Panc1 (cell line): ENCODE data around the gene MYH10. TPM values are rescaled to one million over a fixed set of nuclear protein-coding genes. Genes with fewer than 3 reads are reported as not detected.

Source experiments
- ATAC-seq: fragments of 200-7000 bp; cut with Tn5 transposase; 2 replicates; pipeline ENCODE4 v1.9.1; 2020; ENCODE audit warnings: mild to moderate bottlenecking, moderate library complexity
- BruUV-seq: library from RNA; stranded (reverse); fragments of 400-500 nt; replicated peaks from 2 replicates; lab custom pipeline; 2021; lab: Mats Ljungman, UMichigan
- CTCF ChIA-PET: fragments of 300-600 bp; sonication (Branson Sonifier 250); formaldehyde crosslinking; loops from one replicate; lab custom pipeline; 2022; ENCODE audit warnings: antibody characterized with exemption; lab: Charles Lee
- POLR2A ChIA-PET: fragments of 300-600 bp; sonication (Branson Sonifier 250); formaldehyde crosslinking; loops from one replicate; lab custom pipeline; 2022; ENCODE audit warnings: antibody characterized with exemption; lab: Charles Lee
- DNase-seq: peaks from one replicate; pipeline ENCODE4 v3.0.0-alpha.2; 2010; ENCODE audit warnings: low read depth, low spot score
- H3K27ac ChIP-seq: 2 replicates; pipeline ENCODE4 v1.5.1; 2011; ENCODE audit warnings: mild to moderate bottlenecking, low read length, inconsistent platforms
- H3K27me3 ChIP-seq: fragments of 200-500 bp; sonication (Bioruptor generic); 2 replicates; pipeline ENCODE4 v1.6.0; 2014; ENCODE audit warnings: low read length, inconsistent platforms; ENCODE audit not compliant: control insufficient read depth, insufficient read depth
- H3K36me3 ChIP-seq: fragments of 200-500 bp; sonication (Bioruptor generic); 2 replicates; pipeline ENCODE4 v1.5.1; 2014; ENCODE audit warnings: inconsistent platforms, mild to moderate bottlenecking, low read length, moderate library complexity; ENCODE audit not compliant: control insufficient read depth, insufficient read depth
- H3K4me1 ChIP-seq: 2 replicates; pipeline ENCODE4 v1.5.1; 2011; ENCODE audit warnings: inconsistent platforms, mild to moderate bottlenecking, low read length, moderate library complexity; ENCODE audit not compliant: control insufficient read depth, insufficient read depth
- H3K4me3 ChIP-seq, 2 experiments: 2 replicates each; pipeline ENCODE4 v1.5.1; 2011 to 2012; ENCODE audit warnings: low read depth in 2 of 2, low read length in 2 of 2, mild to moderate bottlenecking in 2 of 2, inconsistent platforms in 1 of 2, moderate library complexity in 1 of 2
- H3K9me3 ChIP-seq: fragments of 200-500 bp; sonication (Bioruptor generic); 2 replicates; pipeline ENCODE4 v1.5.1; 2014; ENCODE audit warnings: low read depth, mild to moderate bottlenecking, inconsistent platforms, low read length, moderate library complexity; ENCODE audit not compliant: control insufficient read depth, insufficient read depth
- CTCF ChIP-seq: fragments of 450-650 bp; IDR thresholded peaks from 2 replicates; pipeline ENCODE4 v1.5.1; 2017; ENCODE audit warnings: mild to moderate bottlenecking
- POLR2AphosphoS5 ChIP-seq: IDR thresholded peaks from 2 replicates; pipeline ENCODE4 v1.6.1; 2012; ENCODE audit warnings: mild to moderate bottlenecking, low read depth, low read length, moderate library complexity
- REST ChIP-seq, 2 experiments: IDR thresholded peaks; 2 replicates each; pipeline ENCODE4 v1.6.1; 2011 to 2012; ENCODE audit warnings: low read depth in 2 of 2, control low read depth in 1 of 2, low read length in 1 of 2, mild to moderate bottlenecking in 1 of 2, moderate library complexity in 1 of 2; ENCODE audit not compliant: insufficient read depth in 1 of 2
- SIN3A ChIP-seq: IDR thresholded peaks from 2 replicates; pipeline ENCODE4 v1.6.1; 2012; ENCODE audit warnings: low read depth, mild to moderate bottlenecking, low read length, moderate library complexity, borderline replicate concordance; ENCODE audit not compliant: insufficient read depth
- TCF7L2 ChIP-seq: IDR thresholded peaks from 2 replicates; pipeline ENCODE4 v1.6.1; 2011; ENCODE audit warnings: mild to moderate bottlenecking, low read depth, low read length, inconsistent platforms
- in situ Hi-C: cut with HindIII; loops from 2 replicates; pipeline ENCODE4 v1.10.0; 2016; ENCODE audit warnings: low sequenced_read_pairs, low pct_unique_long_range_greater_than_20kb
- intact Hi-C: fragments of 100-400 bp; cut with micrococcal nuclease; formaldehyde crosslinking; loops from one replicate; pipeline ENCODE4 v1.10.0; 2022; ENCODE audit not compliant: unreplicated experiment
- total RNA-seq: library from RNA; stranded (reverse); gene quantifications from one replicate; pipeline ENCODE4 v1.2.1, GENCODE V29; 2021; ENCODE audit not compliant: unreplicated experiment

Gene MYH10
- total RNA-seq, 1 experiment from 2014 or later: 36.5 TPM

DNA sequence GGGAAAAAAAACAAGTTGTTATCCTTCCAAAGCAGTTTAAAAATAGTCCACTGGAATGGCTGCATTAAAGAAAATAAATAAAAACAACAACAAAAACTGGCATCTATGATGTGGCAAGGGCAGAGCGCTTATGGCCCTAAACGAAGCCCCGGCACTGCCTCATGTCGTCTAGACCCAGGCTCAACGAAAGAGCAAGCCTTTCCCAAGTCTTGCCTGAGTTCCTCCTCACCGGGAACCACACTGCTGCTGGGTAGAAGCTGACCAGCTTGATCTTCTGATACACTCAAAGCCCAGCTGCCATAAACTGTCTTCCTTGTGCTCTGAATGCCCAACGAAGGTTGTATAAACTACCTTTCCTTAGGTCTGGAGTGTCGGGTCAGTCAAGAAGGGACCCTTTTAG is 157.9 kb downstream of the MYH10 start:
- POLR2A ChIA-PET: no interaction called here
- Histone ChIP-seq H3K9me3 (no peaks in the 10 kb centered on the region), H3K4me1 (no peaks in the 10 kb centered on the region), H3K4me3 (no peak overlapping the region), H3K36me3 (no peaks in the 10 kb centered on the region; the same call in 1 of the 2 replicates), H3K27me3 (no peaks in the 10 kb centered on the region), H3K27ac (no peak overlapping the region)
- no peak for DNase-seq
- intact Hi-C loops: no loop called here
- CTCF ChIA-PET: interaction anchor here (0.7 kb wide), 1 partner anchor 13 kb away, joined by 3 read pairs; no protein-coding TSS in a partner anchor
- TF ChIP-seq REST (IDR thresholded peaks at IDR 0.05; ENCODE audit: insufficient read depth in 1 of 2, low read depth in 2 of 2, low read length in 1 of 2) (no peak), POLR2AphosphoS5 (no peak), CTCF (no peak), TCF7L2 (no peak), SIN3A (no peak)
- ATAC-seq: no peak
- in situ Hi-C loops: no loop called here
- no TSS peak for BruUV-seq

DNA sequence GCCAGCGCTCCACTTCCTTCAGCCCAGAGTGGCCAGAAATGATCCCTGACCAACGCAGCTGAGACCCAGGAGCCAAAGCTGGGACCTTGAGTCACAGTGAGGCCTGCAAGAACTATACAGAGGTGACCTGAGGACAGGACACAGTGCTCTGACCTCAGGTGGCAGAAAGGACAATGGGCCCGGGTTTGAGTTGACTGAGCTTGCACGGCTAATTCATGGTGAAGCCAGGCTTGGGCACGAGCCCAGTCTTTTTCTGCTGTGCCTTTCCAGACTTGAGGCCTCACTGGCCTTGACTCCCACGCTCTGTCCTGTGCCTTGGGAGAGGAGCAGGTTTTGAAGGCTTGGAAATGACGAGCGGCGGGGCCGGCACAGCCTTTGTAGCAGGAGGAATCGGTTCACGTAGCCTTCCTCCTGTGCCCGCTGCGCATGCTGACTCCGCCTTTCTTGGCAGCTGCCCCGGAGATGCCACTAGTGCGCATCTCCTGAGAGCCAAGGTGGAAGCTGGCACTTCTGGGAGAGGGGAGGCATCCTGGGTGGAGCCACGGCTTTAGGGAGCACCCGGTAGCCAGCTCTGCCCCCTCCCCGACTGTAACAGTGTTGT is 160.0 kb downstream of the MYH10 start:
- H3K9me3 ChIP-seq: no peaks in the 10 kb centered on the region
- H3K27ac ChIP-seq: no peak overlapping the region
- DNase-seq: no peak
- peaks cover 3% of the 10 kb centered on the region for H3K36me3 ChIP-seq
- H3K4me3 ChIP-seq: no peak overlapping the region
- no peak; the same call in 1 of the 2 replicates for ATAC-seq
- ChIA-PET CTCF (no interaction called here), POLR2A (interaction anchor here (0.5 kb wide), 1 partner anchor 60 kb away, joined by 8 read pairs; no protein-coding TSS in a partner anchor)
- H3K27me3 ChIP-seq: no peaks in the 10 kb centered on the region
- H3K4me1 ChIP-seq: no peaks in the 10 kb centered on the region
- intact Hi-C loops (no loop called here), in situ Hi-C loops (no loop called here)
- no TSS peak for BruUV-seq
- TF ChIP-seq TCF7L2: no peak
- TF ChIP-seq POLR2AphosphoS5: no peak
- TF ChIP-seq SIN3A: no peak

DNA sequence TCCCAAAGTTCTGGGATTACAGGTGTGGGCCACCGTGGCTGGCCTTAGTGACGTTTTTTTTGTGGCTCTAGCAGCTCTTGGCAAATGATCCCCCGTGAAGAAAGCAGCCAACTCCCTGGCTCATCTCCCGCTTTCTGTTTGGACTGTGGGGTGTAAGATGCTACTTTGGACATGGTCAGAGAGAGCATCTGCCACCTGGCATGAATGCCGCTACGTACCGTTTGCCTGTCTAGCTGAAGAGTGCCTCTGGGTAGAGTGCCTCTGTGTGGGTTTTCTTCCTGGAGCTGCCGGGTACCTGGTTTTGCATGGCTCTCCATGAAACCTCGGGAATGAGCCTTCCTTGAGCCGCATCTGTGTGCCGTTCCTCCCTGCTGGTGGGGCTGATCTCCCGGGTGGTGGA is 160.6 kb downstream of the MYH10 start:
- in situ Hi-C loops: no loop called here

More for the DNA sequence above, 160.6 kb downstream of the MYH10 start:
- Histone ChIP-seq H3K36me3 (peaks cover 3% of the 10 kb centered on the region), H3K27ac (no peak overlapping the region), H3K4me1 (no peaks in the 10 kb centered on the region), H3K4me3 (no peak overlapping the region), H3K9me3 (no peaks in the 10 kb centered on the region), H3K27me3 (no peaks in the 10 kb centered on the region)
- POLR2A ChIA-PET: no interaction called here
- BruUV-seq: no TSS peak
- ATAC-seq (no peak), DNase-seq (no peak)
- CTCF ChIA-PET: no interaction called here
- intact Hi-C loops: no loop called here
- TF ChIP-seq CTCF: no peak
- TF ChIP-seq TCF7L2: no peak
- TF ChIP-seq SIN3A: no peak
- TF ChIP-seq REST (IDR thresholded peaks at IDR 0.05; ENCODE audit: insufficient read depth in 1 of 2, low read depth in 2 of 2, low read length in 1 of 2): no peak
- TF ChIP-seq POLR2AphosphoS5: no peak
